ENCODE results near the gene ZNF121.

The ZNF121 gene

GRCh38 chr19:9535934-9536333 lies 48.4 kb downstream of the ZNF121 start:
- peak; percentile 41 for DNase-seq (ENCODE audit: low read depth)
- no peak for TF ChIP-seq CTCF (IDR thresholded peaks at IDR 0.05; ENCODE audit: insufficient read depth, low read depth, low read length, missing control alignments)
- no peak overlapping the region for H3K4me3 ChIP-seq (ENCODE audit: low read length)

- no peak overlapping the region for H3K4me3 ChIP-seq (ENCODE audit: low read length)
- TF ChIP-seq CTCF (IDR thresholded peaks at IDR 0.05; ENCODE audit: insufficient read depth, low read depth, low read length, missing control alignments): no peak
- DNase-seq (ENCODE audit: low read depth): peak; percentile 67
Observed at GRCh38 chr19:9531933-9532332, 52.4 kb downstream of the ZNF121 start.

- no peak overlapping the region for H3K4me3 ChIP-seq (ENCODE audit: low read length)
- no peak for DNase-seq (ENCODE audit: low read depth)
- no peak for TF ChIP-seq CTCF (IDR thresholded peaks at IDR 0.05; ENCODE audit: insufficient read depth, low read depth, low read length, missing control alignments)
Observed at GRCh38 chr19:9528757-9529336, 55.5 kb downstream of the ZNF121 start.

DNA sequence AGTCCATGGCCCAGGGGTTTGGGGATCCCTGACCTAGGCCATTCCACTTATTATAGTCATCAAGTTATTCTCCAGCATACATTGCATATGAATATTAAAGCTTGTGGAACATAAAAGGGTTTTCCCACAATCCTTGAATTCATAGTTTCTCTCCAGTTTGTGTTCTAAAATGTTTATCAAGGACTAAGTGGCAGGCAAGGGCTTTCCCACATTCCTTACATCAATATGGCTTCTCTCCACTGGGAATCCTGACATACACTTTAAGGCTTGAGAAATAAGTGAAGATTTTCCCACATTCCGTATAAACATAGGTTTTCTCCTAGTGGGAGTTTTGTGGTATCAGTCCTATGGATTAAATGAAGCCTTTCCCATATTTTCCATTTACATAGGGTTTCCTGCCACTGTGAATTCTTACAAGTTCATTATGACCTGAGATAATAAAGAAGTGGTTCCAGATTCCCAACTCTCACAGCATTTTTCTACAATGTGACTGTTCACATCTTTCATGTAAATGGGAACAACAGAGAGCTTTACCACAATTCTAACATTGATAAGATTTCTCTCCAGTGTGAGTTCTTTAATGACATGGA lies 60.3 kb downstream of the ZNF121 start:
- no peak overlapping the region for H3K4me3 ChIP-seq (ENCODE audit: low read length)
- DNase-seq (ENCODE audit: low read depth): no peak
- TF ChIP-seq CTCF (IDR thresholded peaks at IDR 0.05; ENCODE audit: insufficient read depth, low read depth, low read length, missing control alignments): no peak
